ENCODE data around the gene ERCC3. TPM values are rescaled to one million over a fixed set of nuclear protein-coding genes. Genes with fewer than 3 reads are reported as not detected.

The ERCC3 gene
- total RNA-seq, 2 experiments from 2014 or later, result 43.7 to 43.9 TPM

- POLR2A ChIA-PET, result interaction anchor here (3.4 kb wide), 1 partner anchor 11 kb away, joined by 13 read pairs; the partner anchor contains the start of gene ERCC3
- H3K27ac Mint-ChIP-seq, result no peak overlapping the region
- intact Hi-C loops (cut with micrococcal nuclease), result no loop called here
- peaks cover 76% of the 10 kb centered on the region for H3K36me3 Mint-ChIP-seq (ENCODE audit: low read depth)
- H3K27me3 Mint-ChIP-seq, result no peaks in the 10 kb centered on the region
- CTCF ChIA-PET, result interaction anchor here (1.1 kb wide), 1 partner anchor 28 kb away, joined by 3 read pairs; no protein-coding TSS in a partner anchor
- TF ChIP-seq CTCF (IDR thresholded peaks at IDR 0.05), result no peak
- DNase-seq (no peak), ATAC-seq (no peak)
- peaks cover 5% of the 10 kb centered on the region for H3K9me3 Mint-ChIP-seq
- peaks cover 27% of the 10 kb centered on the region for H3K4me1 Mint-ChIP-seq (ENCODE audit: low read depth)
- no peak overlapping the region for H3K4me3 Mint-ChIP-seq
Observed at GRCh38 chr2:127283275-127283674, 10.7 kb downstream of the ERCC3 start.

- intact Hi-C loops (cut with micrococcal nuclease), result no loop called here
- Mint-ChIP-seq H3K4me3 (no peak overlapping the region), H3K4me1 (ENCODE audit: low read depth) (peaks cover 33% of the 10 kb centered on the region), H3K27ac (no peak overlapping the region), H3K27me3 (no peaks in the 10 kb centered on the region), H3K36me3 (ENCODE audit: low read depth) (peaks cover 65% of the 10 kb centered on the region), H3K9me3 (peaks cover 5% of the 10 kb centered on the region)
- DNase-seq (no peak), ATAC-seq (no peak)
- ChIA-PET CTCF (interaction anchor here (1.0 to 1.2 kb wide), 2 partner anchors 83 to 199 kb away, joined by 3 read pairs; no protein-coding TSS in a partner anchor), POLR2A (no interaction called here)
- no peak for TF ChIP-seq CTCF (IDR thresholded peaks at IDR 0.05)
Observed at GRCh38 chr2:127280693-127281092, 13.3 kb downstream of the ERCC3 start.

GRCh38 chr2:127279781-127280180 lies 14.2 kb downstream of the ERCC3 start:
- ChIA-PET POLR2A (interaction anchor here (1.2 kb wide), 1 partner anchor 19 kb away, joined by 3 read pairs; no protein-coding TSS in a partner anchor), CTCF (no interaction called here)
- ATAC-seq (no peak), DNase-seq (no peak)
- peaks cover 33% of the 10 kb centered on the region for H3K4me1 Mint-ChIP-seq (ENCODE audit: low read depth)
- no peak for TF ChIP-seq CTCF (IDR thresholded peaks at IDR 0.05)
- no peaks in the 10 kb centered on the region for H3K27me3 Mint-ChIP-seq
- H3K27ac Mint-ChIP-seq, result no peak overlapping the region
- intact Hi-C loops (cut with micrococcal nuclease), result no loop called here
- H3K36me3 Mint-ChIP-seq (ENCODE audit: low read depth), result peaks cover 64% of the 10 kb centered on the region
- H3K4me3 Mint-ChIP-seq, result no peak overlapping the region
- H3K9me3 Mint-ChIP-seq, result peaks cover 5% of the 10 kb centered on the region

GRCh38 chr2:127278959-127279358 lies 15.0 kb downstream of the ERCC3 start:
- Mint-ChIP-seq H3K27me3 (no peaks in the 10 kb centered on the region), H3K4me3 (no peak overlapping the region), H3K9me3 (peaks cover 4% of the 10 kb centered on the region), H3K4me1 (ENCODE audit: low read depth) (peaks cover 27% of the 10 kb centered on the region), H3K27ac (no peak overlapping the region), H3K36me3 (ENCODE audit: low read depth) (peaks cover 60% of the 10 kb centered on the region)
- no peak for TF ChIP-seq CTCF (IDR thresholded peaks at IDR 0.05)
- no peak for DNase-seq
- no peak for ATAC-seq
- ChIA-PET POLR2A (interaction anchor here (0.9 to 1.2 kb wide), 3 partner anchors 9 to 18 kb away, joined by 3 to 4 read pairs (median 3); no protein-coding TSS in a partner anchor), CTCF (interaction anchor here (0.9 to 1.4 kb wide), 3 partner anchors 14 to 201 kb away, joined by 3 to 4 read pairs (median 3); no protein-coding TSS in a partner anchor)
- intact Hi-C loops (cut with micrococcal nuclease), result no loop called here

- no peaks in the 10 kb centered on the region for H3K9me3 Mint-ChIP-seq
- peaks cover 13% of the 10 kb centered on the region for H3K4me1 Mint-ChIP-seq (ENCODE audit: low read depth)
- peaks cover 57% of the 10 kb centered on the region for H3K36me3 Mint-ChIP-seq (ENCODE audit: low read depth)
- ChIA-PET CTCF (interaction anchor here (0.8 kb wide), 1 partner anchor 202 kb away, joined by 4 read pairs; no protein-coding TSS in a partner anchor), POLR2A (interaction anchor here (1.0 kb wide), 1 partner anchor 17 kb away, joined by 3 read pairs; the partner anchor contains the start of gene ERCC3)
- no peak for DNase-seq
- no peak overlapping the region for H3K4me3 Mint-ChIP-seq
- intact Hi-C loops (cut with micrococcal nuclease), result no loop called here
- H3K27me3 Mint-ChIP-seq, result no peaks in the 10 kb centered on the region
- peak overlapping the region; percentile 71 for H3K27ac Mint-ChIP-seq
- no peak for ATAC-seq
- no peak for TF ChIP-seq CTCF (IDR thresholded peaks at IDR 0.05)
Observed at GRCh38 chr2:127277028-127277427, 16.9 kb downstream of the ERCC3 start.

Data from activated CD8-positive, alpha-beta T cell treated with anti-CD3 and anti-CD28 coated beads for 36 hours (primary cell).